Measurements from ENCODE around the gene ARHGDIG. TPM values are rescaled to one million over a fixed set of nuclear protein-coding genes. Genes with fewer than 3 reads are reported as not detected.

The ARHGDIG gene
- total RNA-seq, 1 donor from 2014 or later: not detected

DNA sequence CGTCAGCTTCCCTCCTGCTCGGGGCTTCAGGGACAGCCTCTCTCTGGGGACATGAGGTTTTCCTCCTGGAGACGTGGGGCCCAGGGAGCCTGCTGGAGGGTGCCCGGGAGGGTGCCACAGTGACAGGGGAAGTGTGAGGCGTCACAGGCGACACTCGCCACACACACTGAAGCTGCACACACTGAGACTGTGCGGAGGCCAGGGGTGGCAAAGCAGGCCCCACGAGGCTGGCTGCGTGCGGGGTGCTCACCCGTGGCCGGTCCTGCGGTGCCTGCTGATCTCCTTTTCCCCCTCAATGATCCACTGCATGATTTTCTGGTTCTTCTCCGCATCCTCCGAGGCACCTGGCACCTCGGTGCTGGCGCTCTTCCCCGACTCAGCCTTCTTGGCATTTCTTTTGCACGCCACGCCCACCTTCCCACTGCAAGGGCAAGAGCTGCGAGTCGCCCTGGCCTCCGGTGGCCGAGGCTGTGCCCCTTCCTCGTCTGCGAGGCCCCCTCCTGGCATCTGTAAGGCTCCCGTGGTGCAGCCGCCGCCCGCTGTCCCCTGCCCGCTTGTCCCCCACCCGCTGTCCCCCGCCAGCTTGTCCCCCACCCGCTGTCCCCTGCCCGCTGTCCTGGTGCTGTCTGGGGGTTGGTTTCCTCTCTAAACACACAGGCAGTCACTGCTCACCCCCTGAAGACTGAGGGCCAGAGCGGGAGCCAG is 16.6 kb downstream of the ARHGDIG start:
- DNase-seq (ENCODE audit: low spot score): no peak

DNA sequence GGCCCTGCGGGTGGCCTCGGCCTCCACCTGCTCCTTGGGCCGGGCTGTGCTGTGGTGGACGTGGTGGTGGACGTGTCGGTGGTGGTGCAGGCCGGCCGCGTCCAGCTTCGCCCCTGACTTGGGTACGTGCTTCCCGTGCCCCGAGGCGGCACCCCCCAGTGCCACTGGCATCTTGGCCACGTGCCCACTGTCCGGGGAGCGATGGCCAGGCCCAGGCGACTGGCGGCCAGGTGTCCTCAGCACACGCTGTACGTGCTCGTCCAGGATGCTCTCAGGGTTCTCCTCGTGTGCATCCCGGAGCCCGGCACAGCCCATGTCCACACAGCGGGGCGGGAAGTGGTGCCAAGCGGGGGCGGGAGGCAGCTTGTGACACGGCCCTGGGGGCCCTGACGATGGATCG is 17.4 kb downstream of the ARHGDIG start:
- DNase-seq (ENCODE audit: low spot score): no peak

GRCh38 chr16:301235-301634 is 20.8 kb downstream of the ARHGDIG start:
- no peak for DNase-seq (ENCODE audit: low spot score)

GRCh38 chr16:301950-302349 is 21.6 kb downstream of the ARHGDIG start:
- no peak for DNase-seq (ENCODE audit: low spot score)

DNA sequence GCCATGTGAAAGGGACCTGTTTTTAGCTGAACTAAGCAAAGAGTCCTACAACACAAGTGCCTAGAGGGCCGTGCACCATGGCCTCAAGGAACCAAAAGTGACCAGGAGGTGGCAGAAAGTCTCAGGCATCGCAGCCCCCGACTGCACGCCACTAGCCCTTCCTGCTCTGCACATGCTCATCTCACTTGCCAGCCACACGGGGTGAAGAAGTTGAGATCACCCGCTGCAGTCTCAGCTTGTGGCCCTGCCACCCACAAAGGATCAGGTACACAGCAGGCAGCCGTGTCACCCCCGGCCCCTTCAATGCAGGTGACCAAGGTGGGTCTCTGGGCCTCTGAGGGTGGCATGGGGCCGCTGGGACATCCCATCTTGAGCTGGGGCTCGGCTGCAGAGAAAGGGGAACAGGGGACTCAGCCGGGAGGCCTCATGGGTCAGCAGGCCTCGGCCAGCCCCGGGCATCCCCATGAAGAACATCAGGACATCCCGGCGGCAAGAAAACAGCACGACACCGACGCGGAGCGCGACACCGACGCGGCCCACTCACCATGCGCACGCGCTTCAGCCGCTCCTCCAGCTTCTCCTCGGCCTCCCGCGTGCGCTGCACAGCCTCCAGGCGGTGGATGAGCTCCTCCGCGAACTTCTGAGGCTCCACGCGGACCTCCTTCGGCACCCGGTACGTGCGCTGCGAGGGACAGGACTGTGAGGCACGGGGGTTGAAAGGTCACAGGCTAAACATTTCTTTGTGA is 23.5 kb downstream of the ARHGDIG start:
- no peak for DNase-seq (ENCODE audit: low spot score)

GRCh38 chr16:305916-306626 is 25.7 kb downstream of the ARHGDIG start:
- no peak for DNase-seq (ENCODE audit: low spot score)

DNA sequence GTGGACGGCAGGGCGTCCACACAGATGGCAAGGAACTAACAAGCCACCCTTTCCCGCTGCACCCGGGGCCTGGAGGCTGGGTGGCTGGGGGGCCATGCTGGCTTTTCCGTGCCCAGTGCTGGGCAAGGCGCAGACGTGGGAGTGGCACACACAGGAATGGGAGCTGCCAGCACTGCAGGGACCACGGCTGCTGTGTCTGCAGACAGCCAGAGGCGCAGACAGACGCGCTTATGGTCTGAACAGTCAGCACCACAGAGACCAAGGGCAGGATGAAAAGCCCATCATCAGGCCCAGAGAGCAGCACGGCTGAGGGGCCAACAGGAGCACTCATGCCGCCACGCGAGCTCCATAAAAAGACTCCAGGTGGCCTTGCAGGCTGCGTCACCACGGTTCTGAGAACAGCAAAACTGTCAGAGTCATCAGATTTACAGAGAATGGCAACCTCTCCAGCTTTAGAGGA is 26.6 kb downstream of the ARHGDIG start:
- no peak for DNase-seq (ENCODE audit: low spot score)

GRCh38 chr16:307691-308312 is 27.4 kb downstream of the ARHGDIG start:
- DNase-seq (ENCODE audit: low spot score): no peak

GRCh38 chr16:309476-309875 is 29.1 kb downstream of the ARHGDIG start:
- DNase-seq (ENCODE audit: low spot score): no peak

DNA sequence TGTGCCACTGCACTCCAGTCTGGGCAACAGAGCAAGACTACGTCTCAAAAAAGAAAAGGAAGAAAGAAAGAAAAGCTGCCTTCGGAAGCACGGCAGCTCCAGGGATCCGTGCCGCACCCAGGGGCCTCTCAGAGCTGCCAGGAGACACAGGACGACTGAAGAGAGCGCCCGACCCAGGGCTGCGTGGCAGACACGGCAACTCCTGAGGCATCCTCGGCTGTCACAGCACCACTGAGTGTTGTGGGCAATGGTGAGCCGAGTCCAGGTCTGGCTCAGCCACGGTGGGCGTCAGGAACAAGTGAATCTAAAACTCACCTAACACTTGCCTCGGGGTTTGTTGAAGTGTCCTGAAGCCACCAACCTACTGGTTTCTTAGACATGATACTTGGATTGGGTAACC is 31.3 kb downstream of the ARHGDIG start:
- DNase-seq (ENCODE audit: low spot score): no peak

DNA sequence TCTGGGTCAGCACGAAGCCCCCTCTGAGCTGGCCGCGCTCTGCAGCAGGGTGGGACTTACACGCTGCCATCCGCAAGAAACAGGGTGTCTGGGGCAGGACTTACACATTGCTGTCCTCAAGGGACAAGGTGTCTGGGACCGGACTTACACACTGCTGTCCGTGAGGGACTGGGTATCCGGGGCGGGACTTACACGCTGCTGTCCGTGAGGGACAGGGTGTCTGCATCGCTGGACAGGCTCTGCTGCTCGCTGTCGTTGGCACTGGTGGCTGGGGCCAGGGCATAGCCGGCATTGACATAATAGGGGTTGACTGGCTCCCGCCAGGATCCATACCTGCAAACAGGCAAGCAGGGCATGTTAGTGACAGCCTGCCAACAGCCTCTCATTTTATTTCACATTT is 34.0 kb downstream of the ARHGDIG start:
- DNase-seq (ENCODE audit: low spot score): no peak

DNA sequence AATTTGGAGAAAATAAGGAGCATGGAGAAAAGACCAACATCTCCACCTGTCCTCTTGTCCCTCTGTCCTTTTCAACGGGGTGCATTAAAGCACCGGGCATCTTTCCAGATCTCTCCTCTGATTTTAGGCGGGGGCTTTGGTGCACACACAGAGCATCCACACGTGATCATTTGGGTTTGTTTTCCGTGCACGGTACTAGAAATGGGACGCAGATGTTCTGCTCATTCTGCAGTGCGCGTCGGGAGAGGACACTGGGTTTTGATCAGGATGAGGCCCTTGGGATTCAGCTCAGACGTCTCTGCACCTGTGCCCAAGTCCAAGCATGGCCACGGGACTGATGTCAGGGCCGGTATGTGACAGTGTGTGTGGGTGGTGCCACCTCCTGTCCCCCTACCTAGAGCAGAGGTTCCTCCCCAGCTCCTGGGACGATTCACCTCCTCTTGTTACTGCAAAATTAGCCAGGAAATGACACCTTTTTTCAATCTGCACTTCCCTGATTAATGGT is 34.5 kb downstream of the ARHGDIG start:
- no peak for DNase-seq (ENCODE audit: low spot score)

DNA sequence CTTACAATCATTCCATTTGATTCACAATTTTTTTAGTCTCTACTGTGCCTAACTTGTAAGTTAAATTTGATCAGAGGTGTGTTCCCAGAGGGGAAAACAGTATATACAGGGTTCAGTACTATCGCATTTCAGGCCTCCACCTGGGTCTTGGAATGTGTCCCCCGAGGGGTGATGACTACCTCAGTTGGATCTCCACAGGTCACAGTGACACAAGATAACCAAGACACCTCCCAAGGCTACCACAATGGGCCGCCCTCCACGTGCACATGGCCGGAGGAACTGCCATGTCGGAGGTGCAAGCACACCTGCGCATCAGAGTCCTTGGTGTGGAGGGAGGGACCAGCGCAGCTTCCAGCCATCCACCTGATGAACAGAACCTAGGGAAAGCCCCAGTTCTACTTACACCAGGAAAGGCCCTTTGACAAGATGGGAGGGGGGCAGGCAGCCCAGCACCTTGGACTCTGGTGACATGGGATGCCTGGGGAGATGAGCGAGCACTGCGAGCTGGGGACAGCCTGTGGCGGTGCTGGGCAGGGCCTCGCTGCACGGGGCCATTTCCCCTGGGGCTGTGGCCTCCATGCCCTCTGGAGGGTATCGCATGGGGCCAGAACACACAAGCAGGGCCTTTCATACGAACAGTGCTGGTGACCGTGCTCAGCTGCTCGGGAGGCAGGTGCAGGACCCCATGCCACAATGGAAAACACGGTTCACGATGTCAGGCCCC is 36.5 kb downstream of the ARHGDIG start:
- DNase-seq (ENCODE audit: low spot score): no peak

GRCh38 chr16:317583-317982 is 37.2 kb downstream of the ARHGDIG start:
- DNase-seq (ENCODE audit: low spot score): no peak

GRCh38 chr16:318628-319027 is 38.2 kb downstream of the ARHGDIG start:
- no peak for DNase-seq (ENCODE audit: low spot score)

DNA sequence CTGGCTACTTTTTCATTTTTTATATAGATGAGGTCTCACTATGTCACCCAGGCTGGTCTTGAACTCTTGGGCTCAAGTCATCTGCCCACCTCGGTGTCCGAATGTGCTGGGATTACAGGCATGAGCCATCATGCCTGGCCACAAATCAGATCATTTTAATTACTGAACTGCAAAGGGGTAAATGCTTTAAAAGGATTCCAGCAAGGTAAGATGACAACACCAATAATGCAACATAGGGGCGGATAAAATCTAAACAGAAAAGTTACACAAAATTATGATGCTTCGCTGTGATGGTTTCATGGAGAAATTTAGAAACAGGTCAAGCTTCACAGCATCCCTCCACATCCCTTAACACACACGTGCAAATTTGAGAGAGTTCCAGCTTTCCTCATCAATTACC is 39.8 kb downstream of the ARHGDIG start:
- no peak for DNase-seq (ENCODE audit: low spot score)

DNA sequence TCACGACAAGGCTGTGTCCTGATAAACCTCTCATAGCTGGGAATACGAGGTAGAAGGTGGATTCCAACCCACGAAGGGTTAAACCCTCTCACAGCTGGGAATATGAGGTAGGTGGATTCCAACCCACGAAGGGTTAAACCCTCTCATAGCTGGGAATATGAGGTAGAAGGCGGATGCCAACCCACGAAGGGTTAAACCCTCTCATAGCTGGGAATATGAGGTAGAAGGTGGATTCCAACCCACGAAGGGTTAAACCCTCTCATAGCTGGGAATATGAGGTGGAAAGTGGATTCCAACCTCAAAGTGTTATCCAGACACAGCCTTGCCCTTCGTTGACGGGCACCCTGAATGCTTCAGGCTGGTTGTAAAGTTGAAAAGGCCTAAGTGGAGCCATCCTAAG is 41.1 kb downstream of the ARHGDIG start:
- DNase-seq (ENCODE audit: low spot score): no peak

DNA sequence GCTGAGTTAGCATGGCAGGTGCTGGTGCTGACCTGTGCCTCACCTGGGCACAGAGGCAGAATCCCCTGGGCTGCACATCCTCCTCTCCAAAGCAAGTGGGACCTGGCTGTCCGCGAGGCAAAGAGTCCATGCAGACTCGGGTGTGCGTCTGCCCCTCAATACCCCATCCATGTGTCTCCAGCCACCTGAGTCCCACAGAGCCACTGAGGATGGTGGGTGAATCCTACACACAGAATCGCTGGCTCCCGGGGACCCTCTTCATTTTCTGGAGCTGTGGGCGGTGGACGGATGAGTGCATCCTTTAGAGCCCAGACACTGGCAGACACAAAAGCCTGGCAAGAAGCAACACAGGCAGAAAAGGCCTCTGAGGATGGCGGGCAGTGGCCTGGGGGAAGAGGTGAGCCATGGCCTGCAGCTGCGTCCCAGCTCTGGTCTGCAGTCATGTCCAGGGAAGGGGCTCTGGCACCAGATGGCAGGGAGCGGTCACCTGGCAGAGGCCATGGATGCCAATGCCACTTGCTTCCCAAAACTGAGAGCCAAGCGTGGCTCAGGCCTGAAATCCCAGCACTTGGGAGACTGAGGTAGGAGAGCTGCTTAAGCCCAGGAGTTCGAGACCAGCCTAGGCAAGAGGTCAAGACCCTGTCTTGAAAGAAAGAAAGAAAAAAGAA is 42.2 kb downstream of the ARHGDIG start:
- no peak for DNase-seq (ENCODE audit: low spot score)

DNA sequence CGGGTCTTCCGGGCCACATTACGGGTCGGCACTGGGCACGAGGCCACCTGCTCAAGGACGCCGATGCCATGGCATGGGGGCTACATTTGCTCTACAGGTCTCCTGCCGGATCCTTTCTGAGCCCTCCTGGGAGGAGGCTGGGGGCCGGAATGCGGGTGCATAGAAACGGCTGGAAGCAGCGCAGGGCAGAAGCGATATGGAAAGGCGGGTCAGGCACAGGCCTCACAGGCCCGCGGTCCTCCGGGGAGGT is 43.7 kb downstream of the ARHGDIG start:
- no peak for DNase-seq (ENCODE audit: low spot score)

GRCh38 chr16:324451-325334 is 44.3 kb downstream of the ARHGDIG start:
- DNase-seq (ENCODE audit: low spot score): no peak

Measured in ureter (tissue), 1 donor.